ENCODE measurements around the gene INPP5A. TPM values are rescaled to one million over a fixed set of nuclear protein-coding genes. Genes with fewer than 3 reads are reported as not detected.

INPP5A gene
- total RNA-seq, 1 donor, result 36.8 TPM

- H3K4me3 ChIP-seq (ENCODE audit: low read depth, low read length), result no peak overlapping the region
- TF ChIP-seq CTCF (IDR thresholded peaks at IDR 0.05; ENCODE audit: insufficient read depth, low read length), result no peak
- DNase-seq (ENCODE audit: low read depth), result no peak
These were observed 185.9 kb downstream of the INPP5A start for GRCh38 chr10:132723330-132723970.

- no peak for TF ChIP-seq CTCF (IDR thresholded peaks at IDR 0.05; ENCODE audit: insufficient read depth, low read length)
- DNase-seq (ENCODE audit: low read depth), result no peak
- H3K4me3 ChIP-seq (ENCODE audit: low read depth, low read length), result no peak overlapping the region
These were observed 186.9 kb downstream of the INPP5A start for GRCh38 chr10:132724446-132724845.

GRCh38 chr10:132725202-132725601 is 187.6 kb downstream of the INPP5A start:
- no peak for DNase-seq (ENCODE audit: low read depth)
- no peak for TF ChIP-seq CTCF (IDR thresholded peaks at IDR 0.05; ENCODE audit: insufficient read depth, low read length)
- H3K4me3 ChIP-seq (ENCODE audit: low read depth, low read length), result no peak overlapping the region

- no peak for DNase-seq (ENCODE audit: low read depth)
- H3K4me3 ChIP-seq (ENCODE audit: low read depth, low read length), result no peak overlapping the region
- no peak for TF ChIP-seq CTCF (IDR thresholded peaks at IDR 0.05; ENCODE audit: insufficient read depth, low read length)
These were observed 188.6 kb downstream of the INPP5A start for GRCh38 chr10:132726194-132726593.

- DNase-seq (ENCODE audit: low read depth), result no peak
- H3K4me3 ChIP-seq (ENCODE audit: low read depth, low read length), result no peak overlapping the region
- TF ChIP-seq CTCF (IDR thresholded peaks at IDR 0.05; ENCODE audit: insufficient read depth, low read length), result no peak
These were observed 189.4 kb downstream of the INPP5A start for GRCh38 chr10:132726951-132727350.

- no peak for DNase-seq (ENCODE audit: low read depth)
- no peak overlapping the region for H3K4me3 ChIP-seq (ENCODE audit: low read depth, low read length)
- no peak for TF ChIP-seq CTCF (IDR thresholded peaks at IDR 0.05; ENCODE audit: insufficient read depth, low read length)
These were observed 189.8 kb downstream of the INPP5A start for GRCh38 chr10:132727411-132727810.

- no peak overlapping the region for H3K4me3 ChIP-seq (ENCODE audit: low read depth, low read length)
- no peak for DNase-seq (ENCODE audit: low read depth)
- no peak for TF ChIP-seq CTCF (IDR thresholded peaks at IDR 0.05; ENCODE audit: insufficient read depth, low read length)
These were observed 190.7 kb downstream of the INPP5A start for GRCh38 chr10:132728321-132728720.

All from fibroblast of the aortic adventitia (primary cell).